ENCODE results near the gene REST.

REST gene

DNA sequence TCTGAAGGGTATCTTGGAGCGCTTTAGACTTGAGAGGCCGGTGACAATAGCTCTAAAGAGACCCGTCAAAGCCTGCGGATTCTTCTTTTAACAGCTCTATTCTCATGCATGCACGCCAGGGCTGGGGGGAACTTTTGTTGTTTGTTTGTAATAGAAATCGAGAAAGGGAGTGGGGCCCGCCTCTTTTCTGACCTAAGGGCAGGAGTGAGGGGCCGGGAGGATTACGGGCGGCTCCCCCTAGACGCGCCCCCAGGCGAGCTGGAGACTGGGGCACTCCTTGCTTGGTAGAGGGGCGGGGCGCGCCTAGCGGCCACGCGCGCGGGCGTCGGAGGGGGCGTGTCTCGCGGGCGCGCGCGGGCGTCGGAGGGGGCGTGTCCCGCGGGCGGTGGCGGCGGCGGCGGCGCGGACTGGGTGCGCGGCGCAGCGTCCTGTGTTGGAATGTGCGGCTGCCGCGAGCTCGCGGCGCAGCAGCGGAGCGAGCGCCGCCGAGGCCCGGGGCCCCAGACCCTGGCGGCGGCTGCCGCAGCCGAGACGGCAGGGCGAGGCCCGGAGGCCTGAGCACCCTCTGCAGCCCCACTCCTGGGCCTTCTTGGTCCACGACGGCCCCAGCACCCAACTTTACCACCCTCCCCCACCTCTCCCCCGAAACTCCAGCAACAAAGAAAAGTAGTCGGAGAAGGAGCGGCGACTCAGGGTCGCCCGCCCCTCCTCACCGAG, at the start of gene REST:
Gene REST, plus strand, starts transcription at position 412 of the 717 bp plus-strand sequence. CDS start 2,739 bp downstream, outside the sequence.
- peak; percentile 94 for DNase-seq (ENCODE audit: low read depth)
- Histone ChIP-seq H3K27me3 (replicated peaks; ENCODE audit: control insufficient read depth, insufficient read depth, low read length) (no peaks in the 10 kb centered on the region), H3K9ac (ENCODE audit: low read length) (peak within 1 kb of the TSS; percentile 96), H3K9me3 (ENCODE audit: control insufficient read depth, low read length) (no peaks in the 10 kb centered on the region), H3K4me1 (ENCODE audit: control insufficient read depth, insufficient read depth, low read length) (peaks cover 36% of the 10 kb centered on the region), H3K4me3 (ENCODE audit: low read length) (peak within 1 kb of the TSS; percentile 96), H3K36me3 (ENCODE audit: control insufficient read depth, insufficient read depth, low read length, severe bottlenecking) (peaks cover 10% of the 10 kb centered on the region)

GRCh38 chr4:56859841-56860240, 47.9 kb upstream of the REST start:
- no peaks in the 10 kb centered on the region for H3K27me3 ChIP-seq (replicated peaks; ENCODE audit: control insufficient read depth, insufficient read depth, low read length)
- no peak overlapping the region for H3K9ac ChIP-seq (ENCODE audit: low read length)
- no peak overlapping the region for H3K4me3 ChIP-seq (ENCODE audit: low read length)
- H3K4me1 ChIP-seq (ENCODE audit: control insufficient read depth, insufficient read depth, low read length), result peaks cover 22% of the 10 kb centered on the region
- H3K36me3 ChIP-seq (ENCODE audit: control insufficient read depth, insufficient read depth, low read length, severe bottlenecking), result no peaks in the 10 kb centered on the region
- DNase-seq (ENCODE audit: low read depth), result no peak
- no peaks in the 10 kb centered on the region for H3K9me3 ChIP-seq (ENCODE audit: control insufficient read depth, low read length)

- Histone ChIP-seq H3K4me3 (ENCODE audit: low read length) (no peak overlapping the region), H3K4me1 (ENCODE audit: control insufficient read depth, insufficient read depth, low read length) (peaks cover 21% of the 10 kb centered on the region), H3K9ac (ENCODE audit: low read length) (no peak overlapping the region), H3K36me3 (ENCODE audit: control insufficient read depth, insufficient read depth, low read length, severe bottlenecking) (no peaks in the 10 kb centered on the region), H3K27me3 (replicated peaks; ENCODE audit: control insufficient read depth, insufficient read depth, low read length) (no peaks in the 10 kb centered on the region), H3K9me3 (ENCODE audit: control insufficient read depth, low read length) (no peaks in the 10 kb centered on the region)
- DNase-seq (ENCODE audit: low read depth), result no peak
These were observed 46.9 kb upstream of the REST start for GRCh38 chr4:56860781-56861180.

- Histone ChIP-seq H3K9me3 (ENCODE audit: control insufficient read depth, low read length) (no peaks in the 10 kb centered on the region), H3K27me3 (replicated peaks; ENCODE audit: control insufficient read depth, insufficient read depth, low read length) (no peaks in the 10 kb centered on the region), H3K36me3 (ENCODE audit: control insufficient read depth, insufficient read depth, low read length, severe bottlenecking) (no peaks in the 10 kb centered on the region), H3K4me1 (ENCODE audit: control insufficient read depth, insufficient read depth, low read length) (peaks cover 19% of the 10 kb centered on the region), H3K9ac (ENCODE audit: low read length) (no peak overlapping the region), H3K4me3 (ENCODE audit: low read length) (no peak overlapping the region)
- no peak for DNase-seq (ENCODE audit: low read depth)
These were observed 46.3 kb upstream of the REST start for GRCh38 chr4:56861360-56861759.

DNA sequence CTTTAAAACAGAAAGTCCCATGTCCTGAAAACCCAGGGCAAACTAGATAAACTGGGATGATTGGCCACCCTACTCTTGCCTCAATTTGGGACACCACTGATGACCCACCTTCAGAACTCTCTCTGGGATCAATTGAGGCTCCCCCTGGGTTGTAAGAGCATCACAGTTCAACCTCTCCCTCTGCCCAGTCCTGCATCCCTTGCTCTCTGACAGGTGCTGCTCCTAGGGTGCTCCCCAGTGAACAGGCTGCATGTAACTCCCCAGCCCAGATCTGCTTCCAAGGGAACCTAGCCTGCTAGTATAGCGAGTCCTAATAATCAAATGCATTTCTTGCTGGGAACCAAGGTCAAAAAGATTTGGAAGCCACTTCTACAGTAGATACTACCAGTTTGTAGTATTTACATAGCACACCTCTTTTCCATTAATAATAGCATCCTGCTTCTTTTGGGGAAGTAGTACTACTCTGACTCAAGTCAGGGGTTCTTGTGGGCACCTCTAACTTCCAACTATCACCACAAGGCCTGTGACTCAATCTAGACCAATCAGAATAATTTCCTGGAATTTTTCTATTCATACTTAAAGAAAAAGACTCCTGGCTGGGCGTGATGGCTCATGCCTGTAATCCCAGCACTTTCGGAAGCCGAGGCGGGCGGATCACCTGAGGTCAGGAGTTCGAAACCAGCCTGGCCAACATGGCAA, 44.1 kb upstream of the REST start:
- H3K4me3 ChIP-seq (ENCODE audit: low read length), result no peak overlapping the region
- H3K4me1 ChIP-seq (ENCODE audit: control insufficient read depth, insufficient read depth, low read length), result no peaks in the 10 kb centered on the region
- H3K9ac ChIP-seq (ENCODE audit: low read length), result no peak overlapping the region
- no peaks in the 10 kb centered on the region for H3K9me3 ChIP-seq (ENCODE audit: control insufficient read depth, low read length)
- no peak for DNase-seq (ENCODE audit: low read depth)
- no peaks in the 10 kb centered on the region for H3K27me3 ChIP-seq (replicated peaks; ENCODE audit: control insufficient read depth, insufficient read depth, low read length)
- no peaks in the 10 kb centered on the region for H3K36me3 ChIP-seq (ENCODE audit: control insufficient read depth, insufficient read depth, low read length, severe bottlenecking)

- Histone ChIP-seq H3K4me1 (ENCODE audit: control insufficient read depth, insufficient read depth, low read length) (peaks cover 16% of the 10 kb centered on the region), H3K9ac (ENCODE audit: low read length) (peak overlapping the region; percentile 27), H3K27me3 (replicated peaks; ENCODE audit: control insufficient read depth, insufficient read depth, low read length) (no peaks in the 10 kb centered on the region), H3K36me3 (ENCODE audit: control insufficient read depth, insufficient read depth, low read length, severe bottlenecking) (no peaks in the 10 kb centered on the region), H3K9me3 (ENCODE audit: control insufficient read depth, low read length) (no peaks in the 10 kb centered on the region), H3K4me3 (ENCODE audit: low read length) (peak overlapping the region; percentile 50)
- peak; percentile 91 for DNase-seq (ENCODE audit: low read depth)
These were observed 36.8 kb upstream of the REST start for GRCh38 chr4:56870946-56871345.

DNA sequence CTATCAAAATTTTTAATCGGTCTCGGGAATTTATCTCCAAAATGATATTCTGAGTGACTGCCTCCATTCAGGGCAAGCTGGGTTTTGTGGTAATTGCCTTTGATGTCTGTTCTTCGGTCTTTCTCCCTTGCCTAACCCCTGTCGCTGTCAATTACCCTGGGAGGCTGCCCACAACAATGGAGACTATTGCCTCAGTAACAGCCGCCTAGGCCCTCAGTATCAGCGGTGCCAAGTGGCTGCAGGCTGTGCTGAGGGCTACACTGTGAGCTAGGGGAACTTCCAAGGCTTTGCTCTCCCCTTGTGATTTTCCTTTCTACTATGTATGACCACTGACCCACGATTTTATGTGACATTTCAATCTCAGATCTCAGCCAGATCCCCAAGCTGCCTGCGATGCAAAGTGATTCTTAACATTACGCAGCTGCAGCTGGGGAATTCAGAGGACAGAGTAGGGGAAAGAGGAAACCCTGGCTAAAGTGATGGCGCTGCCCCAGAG, 36.3 kb upstream of the REST start:
- Histone ChIP-seq H3K4me3 (ENCODE audit: low read length) (peak overlapping the region; percentile 50), H3K27me3 (replicated peaks; ENCODE audit: control insufficient read depth, insufficient read depth, low read length) (no peaks in the 10 kb centered on the region), H3K9me3 (ENCODE audit: control insufficient read depth, low read length) (no peaks in the 10 kb centered on the region), H3K9ac (ENCODE audit: low read length) (peak overlapping the region; percentile 27), H3K4me1 (ENCODE audit: control insufficient read depth, insufficient read depth, low read length) (peaks cover 16% of the 10 kb centered on the region), H3K36me3 (ENCODE audit: control insufficient read depth, insufficient read depth, low read length, severe bottlenecking) (no peaks in the 10 kb centered on the region)
- DNase-seq (ENCODE audit: low read depth), result peak; percentile 88

DNA sequence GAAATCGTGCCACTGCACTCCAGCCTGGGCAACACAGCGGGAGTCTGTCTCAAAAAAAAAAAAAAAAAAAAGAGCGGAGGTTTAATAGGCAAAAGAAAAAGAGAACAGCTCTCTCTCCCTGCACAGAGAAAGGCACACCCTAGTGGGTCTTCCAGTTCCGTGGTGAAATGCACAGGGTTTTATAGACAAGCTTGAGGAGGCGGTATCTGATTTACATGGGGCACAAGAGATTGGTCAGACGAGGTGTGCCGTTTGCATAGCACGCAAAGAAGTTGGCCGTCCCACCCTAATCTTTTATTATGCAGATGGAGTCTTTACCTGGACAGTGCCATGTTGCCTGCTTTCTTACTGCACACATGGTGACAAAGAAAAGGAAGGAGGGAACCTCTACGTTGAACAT, 33.5 kb upstream of the REST start:
- no peak overlapping the region for H3K9ac ChIP-seq (ENCODE audit: low read length)
- H3K27me3 ChIP-seq (replicated peaks; ENCODE audit: control insufficient read depth, insufficient read depth, low read length), result no peaks in the 10 kb centered on the region
- no peaks in the 10 kb centered on the region for H3K9me3 ChIP-seq (ENCODE audit: control insufficient read depth, low read length)
- peaks cover 16% of the 10 kb centered on the region for H3K4me1 ChIP-seq (ENCODE audit: control insufficient read depth, insufficient read depth, low read length)
- DNase-seq (ENCODE audit: low read depth), result no peak
- H3K36me3 ChIP-seq (ENCODE audit: control insufficient read depth, insufficient read depth, low read length, severe bottlenecking), result no peaks in the 10 kb centered on the region
- no peak overlapping the region for H3K4me3 ChIP-seq (ENCODE audit: low read length)

GRCh38 chr4:56874923-56875322, 32.8 kb upstream of the REST start:
- DNase-seq (ENCODE audit: low read depth), result no peak
- Histone ChIP-seq H3K4me1 (ENCODE audit: control insufficient read depth, insufficient read depth, low read length) (peaks cover 16% of the 10 kb centered on the region), H3K4me3 (ENCODE audit: low read length) (no peak overlapping the region), H3K36me3 (ENCODE audit: control insufficient read depth, insufficient read depth, low read length, severe bottlenecking) (no peaks in the 10 kb centered on the region), H3K27me3 (replicated peaks; ENCODE audit: control insufficient read depth, insufficient read depth, low read length) (no peaks in the 10 kb centered on the region), H3K9ac (ENCODE audit: low read length) (no peak overlapping the region), H3K9me3 (ENCODE audit: control insufficient read depth, low read length) (no peaks in the 10 kb centered on the region)

DNA sequence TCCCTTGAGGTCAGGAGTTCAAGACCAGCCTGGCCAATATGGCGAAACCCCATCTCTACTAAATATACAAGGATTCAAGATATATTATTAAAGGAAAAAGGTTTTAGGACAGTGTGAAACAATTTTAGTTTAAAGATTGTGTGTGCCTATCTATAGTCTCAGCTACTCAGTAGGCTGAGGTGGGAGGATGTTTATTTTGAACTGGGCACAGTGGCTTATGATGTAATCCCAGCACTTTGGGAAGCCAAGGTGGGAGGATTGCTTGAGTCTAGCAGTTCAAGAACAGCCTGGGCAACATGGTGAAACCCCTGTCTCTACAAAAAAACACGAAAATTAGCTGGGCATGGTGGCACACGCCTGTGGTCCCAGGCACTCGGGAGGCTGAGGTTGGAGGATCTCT, 31.4 kb upstream of the REST start:
- Histone ChIP-seq H3K36me3 (ENCODE audit: control insufficient read depth, insufficient read depth, low read length, severe bottlenecking) (no peaks in the 10 kb centered on the region), H3K4me3 (ENCODE audit: low read length) (no peak overlapping the region), H3K4me1 (ENCODE audit: control insufficient read depth, insufficient read depth, low read length) (peaks cover 15% of the 10 kb centered on the region), H3K9me3 (ENCODE audit: control insufficient read depth, low read length) (no peaks in the 10 kb centered on the region), H3K27me3 (replicated peaks; ENCODE audit: control insufficient read depth, insufficient read depth, low read length) (no peaks in the 10 kb centered on the region), H3K9ac (ENCODE audit: low read length) (no peak overlapping the region)
- DNase-seq (ENCODE audit: low read depth), result no peak

- Histone ChIP-seq H3K4me1 (ENCODE audit: control insufficient read depth, insufficient read depth, low read length) (peaks cover 6% of the 10 kb centered on the region), H3K4me3 (ENCODE audit: low read length) (no peak overlapping the region)
These were observed 27.7 kb upstream of the REST start for GRCh38 chr4:56879996-56880395.

More at GRCh38 chr4:56879996-56880395, 27.7 kb upstream of the REST start:
- H3K9me3 ChIP-seq (ENCODE audit: control insufficient read depth, low read length), result no peaks in the 10 kb centered on the region
- no peaks in the 10 kb centered on the region for H3K36me3 ChIP-seq (ENCODE audit: control insufficient read depth, insufficient read depth, low read length, severe bottlenecking)
- DNase-seq (ENCODE audit: low read depth), result no peak
- H3K27me3 ChIP-seq (replicated peaks; ENCODE audit: control insufficient read depth, insufficient read depth, low read length), result no peaks in the 10 kb centered on the region
- no peak overlapping the region for H3K9ac ChIP-seq (ENCODE audit: low read length)
